Measurements from ENCODE around the gene EHD1. TPM values are rescaled to one million over a fixed set of nuclear protein-coding genes. Genes with fewer than 3 reads are reported as not detected.

The EHD1 gene
- total and polyA plus RNA-seq, 10 donors = 51.9 to 337 (median 162) TPM

GRCh38 chr11:64896448-64897022, 18.1 kb upstream of the EHD1 start:
- no peak for DNase-seq
- no peak overlapping the region for H3K27ac ChIP-seq
- H3K4me1 ChIP-seq = peaks cover 15 to 36% (median 26%) of the 10 kb centered on the region in 6 donors
- WGBS, 5 donors = 88 to 94% (median 91%) methylated on average over 4 to 14 of the region's 14 CpGs; no CpG with 5 or more reads in 1 of the 5 donors
- intact Hi-C loops (cut with DNase I; ENCODE audit: low total_unique reads) = no loop called here
- TF ChIP-seq, protein P1, sequence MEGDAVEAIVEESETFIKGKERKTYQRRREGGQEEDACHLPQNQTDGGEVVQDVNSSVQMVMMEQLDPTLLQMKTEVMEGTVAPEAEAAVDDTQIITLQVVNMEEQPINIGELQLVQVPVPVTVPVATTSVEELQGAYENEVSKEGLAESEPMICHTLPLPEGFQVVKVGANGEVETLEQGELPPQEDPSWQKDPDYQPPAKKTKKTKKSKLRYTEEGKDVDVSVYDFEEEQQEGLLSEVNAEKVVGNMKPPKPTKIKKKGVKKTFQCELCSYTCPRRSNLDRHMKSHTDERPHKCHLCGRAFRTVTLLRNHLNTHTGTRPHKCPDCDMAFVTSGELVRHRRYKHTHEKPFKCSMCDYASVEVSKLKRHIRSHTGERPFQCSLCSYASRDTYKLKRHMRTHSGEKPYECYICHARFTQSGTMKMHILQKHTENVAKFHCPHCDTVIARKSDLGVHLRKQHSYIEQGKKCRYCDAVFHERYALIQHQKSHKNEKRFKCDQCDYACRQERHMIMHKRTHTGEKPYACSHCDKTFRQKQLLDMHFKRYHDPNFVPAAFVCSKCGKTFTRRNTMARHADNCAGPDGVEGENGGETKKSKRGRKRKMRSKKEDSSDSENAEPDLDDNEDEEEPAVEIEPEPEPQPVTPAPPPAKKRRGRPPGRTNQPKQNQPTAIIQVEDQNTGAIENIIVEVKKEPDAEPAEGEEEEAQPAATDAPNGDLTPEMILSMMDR (IDR thresholded peaks at IDR 0.05 in 8 of 11, conservative IDR thresholded peaks at IDR 0.05 in 3 of 11) = no peak
- TF ChIP-seq POLR2AphosphoS5 (IDR thresholded peaks at IDR 0.05) (peak in 1 of 3 donors; percentile 36), POLR2A (IDR thresholded peaks at IDR 0.05) (no peak)
- no peaks in the 10 kb centered on the region for H3K27me3 ChIP-seq (replicated peaks in 1 of 7)
- peaks cover 0 to 72% (median 59%) of the 10 kb centered on the region in 6 donors for H3K36me3 ChIP-seq
- no peaks in the 10 kb centered on the region for H3K9me3 ChIP-seq
- no peak overlapping the region for H3K4me3 ChIP-seq

GRCh38 chr11:64894812-64895452, 16.5 kb upstream of the EHD1 start:
- TF ChIP-seq POLR2AphosphoS5 (IDR thresholded peaks at IDR 0.05) (peak in 1 of 3 donors; percentile 43), POLR2A (IDR thresholded peaks at IDR 0.05) (no peak)
- TF ChIP-seq, protein P1 (IDR thresholded peaks at IDR 0.05 in 8 of 11, conservative IDR thresholded peaks at IDR 0.05 in 3 of 11) = no peak
- intact Hi-C loops (cut with DNase I; ENCODE audit: low total_unique reads) = loop anchor here (2.0 kb wide), 1 partner anchor 48 kb away; no protein-coding TSS in a partner anchor

DNA sequence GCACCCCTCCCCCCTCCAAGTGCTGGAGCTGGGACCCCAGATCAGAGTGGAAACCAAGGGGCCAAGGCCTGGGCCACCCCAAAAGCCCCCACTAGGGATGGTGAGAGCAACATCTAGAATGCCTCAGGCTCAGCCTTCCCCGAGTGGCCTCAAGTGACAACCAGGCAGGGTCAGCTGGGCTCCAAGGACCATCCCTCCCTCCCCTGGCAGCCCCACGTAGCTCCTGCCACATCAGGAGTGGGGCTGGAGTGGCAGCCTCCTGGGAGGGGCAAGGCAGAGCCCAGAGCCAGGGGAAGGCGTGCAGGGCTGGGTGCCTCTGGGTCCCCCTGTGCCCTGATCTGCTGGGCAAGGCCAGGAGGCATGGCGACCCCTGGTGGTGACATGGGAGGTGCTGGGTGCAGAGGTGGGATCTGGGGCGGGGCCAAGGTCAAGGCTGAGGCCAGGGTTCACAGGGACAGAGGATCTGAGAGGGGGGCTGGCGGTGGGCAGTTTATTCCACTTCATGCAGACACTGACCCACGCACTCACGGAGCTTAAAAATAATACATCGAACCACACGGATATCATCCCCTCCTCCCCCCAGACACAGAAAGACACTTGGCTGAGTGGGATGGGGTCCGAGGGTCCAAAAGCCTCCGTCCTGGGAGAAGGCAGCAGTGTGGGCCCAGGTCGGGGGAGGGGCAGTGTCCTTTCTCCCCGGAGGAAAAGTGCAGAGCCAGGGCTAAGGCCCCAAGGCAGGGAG, 15.8 kb upstream of the EHD1 start:
- H3K9me3 ChIP-seq = no peaks in the 10 kb centered on the region
- intact Hi-C loops (cut with DNase I; ENCODE audit: low total_unique reads) = loop anchor here (2.0 kb wide), 1 partner anchor 47 kb away; no protein-coding TSS in a partner anchor
- H3K4me3 ChIP-seq = no peak overlapping the region
- peak overlapping the region in 6 of 8 donors; percentile 4 to 72 (median 34) for H3K27ac ChIP-seq
- WGBS, 5 donors = 33 to 47% (median 37%) methylated on average over 10 to 14 of the region's 14 CpGs
- H3K27me3 ChIP-seq (replicated peaks in 1 of 7) = no peaks in the 10 kb centered on the region
- peaks cover 0 to 49% (median 38%) of the 10 kb centered on the region in 6 donors for H3K36me3 ChIP-seq
- TF ChIP-seq POLR2A (IDR thresholded peaks at IDR 0.05) = no peak
- peak; percentile 78 to 86 (median 82) for TF ChIP-seq POLR2AphosphoS5 (IDR thresholded peaks at IDR 0.05)
- TF ChIP-seq, protein P1 (IDR thresholded peaks at IDR 0.05 in 8 of 11, conservative IDR thresholded peaks at IDR 0.05 in 3 of 11) = peak; percentile 89 to 98 (median 96)
- H3K4me1 ChIP-seq = peaks cover 15 to 39% (median 26%) of the 10 kb centered on the region in 6 donors
- peak; percentile 98 for DNase-seq

More at GRCh38 chr11:64894812-64895452, 16.5 kb upstream of the EHD1 start:
- no peaks in the 10 kb centered on the region for H3K27me3 ChIP-seq (replicated peaks in 1 of 7)
- WGBS, 5 donors = 82 to 87% (median 84%) methylated on average over 12 to 39 of the region's 39 CpGs
- no peaks in the 10 kb centered on the region for H3K9me3 ChIP-seq
- H3K27ac ChIP-seq = peak overlapping the region in 1 of 8 donors; percentile 66
- no peak overlapping the region for H3K4me3 ChIP-seq
- DNase-seq = no peak
- peaks cover 0 to 56% (median 43%) of the 10 kb centered on the region in 6 donors for H3K36me3 ChIP-seq
- H3K4me1 ChIP-seq = peaks cover 15 to 35% (median 26%) of the 10 kb centered on the region in 6 donors
